ENCODE measurements around the gene PDE1A. TPM values are rescaled to one million over a fixed set of nuclear protein-coding genes. Genes with fewer than 3 reads are reported as not detected.

The PDE1A gene
- total RNA-seq, 1 experiment from 2014 or later: not detected

DNA sequence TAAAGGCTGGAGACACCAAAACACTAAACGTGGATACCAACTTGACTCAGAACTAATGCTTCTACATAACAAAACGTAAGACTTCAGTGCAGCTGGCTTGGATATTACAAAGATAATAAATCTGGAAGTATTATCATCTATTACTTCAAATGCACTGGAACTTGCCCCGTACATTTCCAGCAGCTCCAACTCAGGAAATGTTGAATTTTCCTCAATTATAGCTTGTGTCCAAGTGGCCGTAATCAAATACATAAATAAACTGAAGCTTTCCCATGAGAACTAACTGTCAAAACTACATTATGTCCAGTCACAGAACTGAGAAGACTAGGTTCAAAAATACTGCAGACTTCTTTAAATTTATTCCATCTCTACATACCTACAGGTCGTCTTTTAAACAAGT lies 6.2 kb downstream of the PDE1A start:
- Histone ChIP-seq H3K4me3 (ENCODE audit: low read depth, low read length) (no peak overlapping the region), H3K4me1 (no peaks in the 10 kb centered on the region), H3K36me3 (ENCODE audit: control insufficient read depth, insufficient read depth, low read length) (no peaks in the 10 kb centered on the region), H3K27me3 (replicated peaks; ENCODE audit: control insufficient read depth, insufficient read depth, low read length) (no peaks in the 10 kb centered on the region), H3K9me3 (no peaks in the 10 kb centered on the region)
- H3K27ac Mint-ChIP-seq (ENCODE audit: unreplicated experiment): no peak overlapping the region
- H3K4me3 Mint-ChIP-seq (ENCODE audit: unreplicated experiment): no peak overlapping the region
- intact Hi-C loops (cut with micrococcal nuclease; ENCODE audit: unreplicated experiment): no loop called here
- TF ChIP-seq, protein P1, sequence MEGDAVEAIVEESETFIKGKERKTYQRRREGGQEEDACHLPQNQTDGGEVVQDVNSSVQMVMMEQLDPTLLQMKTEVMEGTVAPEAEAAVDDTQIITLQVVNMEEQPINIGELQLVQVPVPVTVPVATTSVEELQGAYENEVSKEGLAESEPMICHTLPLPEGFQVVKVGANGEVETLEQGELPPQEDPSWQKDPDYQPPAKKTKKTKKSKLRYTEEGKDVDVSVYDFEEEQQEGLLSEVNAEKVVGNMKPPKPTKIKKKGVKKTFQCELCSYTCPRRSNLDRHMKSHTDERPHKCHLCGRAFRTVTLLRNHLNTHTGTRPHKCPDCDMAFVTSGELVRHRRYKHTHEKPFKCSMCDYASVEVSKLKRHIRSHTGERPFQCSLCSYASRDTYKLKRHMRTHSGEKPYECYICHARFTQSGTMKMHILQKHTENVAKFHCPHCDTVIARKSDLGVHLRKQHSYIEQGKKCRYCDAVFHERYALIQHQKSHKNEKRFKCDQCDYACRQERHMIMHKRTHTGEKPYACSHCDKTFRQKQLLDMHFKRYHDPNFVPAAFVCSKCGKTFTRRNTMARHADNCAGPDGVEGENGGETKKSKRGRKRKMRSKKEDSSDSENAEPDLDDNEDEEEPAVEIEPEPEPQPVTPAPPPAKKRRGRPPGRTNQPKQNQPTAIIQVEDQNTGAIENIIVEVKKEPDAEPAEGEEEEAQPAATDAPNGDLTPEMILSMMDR (IDR thresholded peaks at IDR 0.05; ENCODE audit: insufficient read depth in 1 of 2, low read depth in 1 of 2, low read length in 1 of 2, severe bottlenecking in 1 of 2, unreplicated experiment in 1 of 2): no peak
- BruUV-seq (replicated peaks): no TSS peak
- H3K4me1 Mint-ChIP-seq (ENCODE audit: low read depth, unreplicated experiment): no peaks in the 10 kb centered on the region
- peaks cover 2% of the 10 kb centered on the region for H3K27me3 Mint-ChIP-seq (ENCODE audit: insufficient read depth, unreplicated experiment)
- POLR2A ChIA-PET: no interaction called here
- no peaks in the 10 kb centered on the region for H3K9me3 Mint-ChIP-seq (ENCODE audit: unreplicated experiment)
- no peaks in the 10 kb centered on the region for H3K36me3 Mint-ChIP-seq (ENCODE audit: insufficient read depth, unreplicated experiment)
- DNase-seq: no peak
- CTCF ChIA-PET: no interaction called here

DNA sequence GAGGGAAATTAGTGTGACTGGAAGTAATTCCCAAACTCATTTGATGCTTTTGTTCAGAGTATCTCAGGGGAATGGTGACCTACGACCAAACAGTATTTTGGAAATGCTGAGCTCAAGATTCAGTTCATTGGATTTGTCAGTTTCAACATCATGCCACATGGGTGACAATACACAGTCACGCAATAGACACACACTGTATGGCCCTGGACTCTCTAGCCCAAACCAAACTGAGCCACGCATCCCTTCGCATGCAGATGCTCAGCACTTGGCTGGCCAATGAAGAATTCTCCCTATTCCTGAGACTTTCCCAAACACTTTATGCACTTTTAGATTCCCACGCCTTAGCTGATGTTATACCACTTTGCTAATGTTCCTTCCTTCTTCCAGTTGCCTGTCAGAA lies 10.0 kb downstream of the PDE1A start:
- CTCF ChIA-PET: no interaction called here
- H3K27ac Mint-ChIP-seq (ENCODE audit: unreplicated experiment): no peak overlapping the region
- H3K4me1 Mint-ChIP-seq (ENCODE audit: low read depth, unreplicated experiment): no peaks in the 10 kb centered on the region
- no peak overlapping the region for H3K4me3 Mint-ChIP-seq (ENCODE audit: unreplicated experiment)
- Histone ChIP-seq H3K4me1 (no peaks in the 10 kb centered on the region), H3K9me3 (no peaks in the 10 kb centered on the region), H3K36me3 (ENCODE audit: control insufficient read depth, insufficient read depth, low read length) (no peaks in the 10 kb centered on the region), H3K4me3 (ENCODE audit: low read depth, low read length) (no peak overlapping the region), H3K27me3 (replicated peaks; ENCODE audit: control insufficient read depth, insufficient read depth, low read length) (no peaks in the 10 kb centered on the region)
- POLR2A ChIA-PET: no interaction called here
- peaks cover 2% of the 10 kb centered on the region for H3K27me3 Mint-ChIP-seq (ENCODE audit: insufficient read depth, unreplicated experiment)
- DNase-seq: no peak
- intact Hi-C loops (cut with micrococcal nuclease; ENCODE audit: unreplicated experiment): no loop called here
- H3K36me3 Mint-ChIP-seq (ENCODE audit: insufficient read depth, unreplicated experiment): no peaks in the 10 kb centered on the region
- TF ChIP-seq, protein P1 (IDR thresholded peaks at IDR 0.05; ENCODE audit: insufficient read depth in 1 of 2, low read depth in 1 of 2, low read length in 1 of 2, severe bottlenecking in 1 of 2, unreplicated experiment in 1 of 2): no peak
- BruUV-seq (replicated peaks): no TSS peak
- no peaks in the 10 kb centered on the region for H3K9me3 Mint-ChIP-seq (ENCODE audit: unreplicated experiment)

DNA sequence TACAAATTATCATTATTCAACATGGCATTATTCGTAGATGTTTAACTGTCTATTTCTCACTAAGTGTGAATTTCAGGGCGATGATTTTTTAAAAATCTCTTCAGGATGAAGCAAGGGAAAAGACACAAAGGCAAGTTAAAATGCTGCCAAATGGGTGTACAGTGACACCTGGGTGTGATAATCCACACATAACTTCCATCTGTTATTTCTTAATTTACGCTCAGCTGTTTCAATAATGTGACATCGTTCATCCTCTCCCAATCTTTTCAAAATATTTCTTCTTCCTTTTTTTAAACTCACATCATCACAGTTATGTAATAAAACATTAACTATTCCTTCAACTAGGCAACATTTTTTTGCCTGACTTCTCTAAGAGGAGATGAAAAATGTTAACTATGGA lies 10.6 kb downstream of the PDE1A start:
- no peak overlapping the region for H3K4me3 ChIP-seq (ENCODE audit: low read depth, low read length)
- no peaks in the 10 kb centered on the region for H3K9me3 ChIP-seq
- H3K36me3 Mint-ChIP-seq (ENCODE audit: insufficient read depth, unreplicated experiment): no peaks in the 10 kb centered on the region
- no peak for DNase-seq
- H3K27me3 Mint-ChIP-seq (ENCODE audit: insufficient read depth, unreplicated experiment): peaks cover 2% of the 10 kb centered on the region
- H3K27me3 ChIP-seq (replicated peaks; ENCODE audit: control insufficient read depth, insufficient read depth, low read length): no peaks in the 10 kb centered on the region
- no peak overlapping the region for H3K27ac Mint-ChIP-seq (ENCODE audit: unreplicated experiment)
- no peaks in the 10 kb centered on the region for H3K36me3 ChIP-seq (ENCODE audit: control insufficient read depth, insufficient read depth, low read length)
- ChIA-PET CTCF (no interaction called here), POLR2A (no interaction called here)
- TF ChIP-seq, protein P1 (IDR thresholded peaks at IDR 0.05; ENCODE audit: insufficient read depth in 1 of 2, low read depth in 1 of 2, low read length in 1 of 2, severe bottlenecking in 1 of 2, unreplicated experiment in 1 of 2): no peak
- no peaks in the 10 kb centered on the region for H3K9me3 Mint-ChIP-seq (ENCODE audit: unreplicated experiment)
- no TSS peak for BruUV-seq (replicated peaks)
- H3K4me3 Mint-ChIP-seq (ENCODE audit: unreplicated experiment): no peak overlapping the region
- H3K4me1 ChIP-seq: no peaks in the 10 kb centered on the region
- intact Hi-C loops (cut with micrococcal nuclease; ENCODE audit: unreplicated experiment): no loop called here
- H3K4me1 Mint-ChIP-seq (ENCODE audit: low read depth, unreplicated experiment): no peaks in the 10 kb centered on the region
